VCaP (cell line): ENCODE measurements around the gene SH3GL1.
"Not testable (repeated sequence)": the region's sequence is repeated elsewhere in the genome, so short reads cannot be mapped to it uniquely, and the experiment has no call there.

Experiments
- H3K27ac ChIP-seq: fragments of 450-650 bp; 2 replicates; pipeline ENCODE4 v1.5.1; 2017
- CTCF ChIP-seq: fragments of 450-650 bp; conservative IDR thresholded peaks from 2 replicates; pipeline ENCODE4 v1.5.1; 2017; ENCODE audit warnings: mild to moderate bottlenecking, moderate library complexity

SH3GL1 gene

GRCh38 chr19:4342314-4342614, 58.1 kb downstream of the SH3GL1 start:
- H3K27ac ChIP-seq: peak overlapping the region; percentile 69
- no peak for TF ChIP-seq CTCF

GRCh38 chr19:4338441-4339355, 61.6 kb downstream of the SH3GL1 start, which contains the start of gene STAP2:
TSS of gene STAP2 (minus strand) at chr19:4338827. CDS start at chr19:4338753, 74 bp downstream.
- H3K27ac ChIP-seq: peak within 1 kb of the TSS; percentile 85
- TF ChIP-seq CTCF: no peak

GRCh38 chr19:4337906-4338440, 62.4 kb downstream of the SH3GL1 start:
- H3K27ac ChIP-seq: peak overlapping the region; percentile 85
- TF ChIP-seq CTCF: no peak

GRCh38 chr19:4334929-4335570, 65.3 kb downstream of the SH3GL1 start:
- H3K27ac ChIP-seq: no peak overlapping the region
- no peak for TF ChIP-seq CTCF

GRCh38 chr19:4329858-4330257, 70.5 kb downstream of the SH3GL1 start:
- TF ChIP-seq CTCF: no peak
- H3K27ac ChIP-seq: no peak overlapping the region

GRCh38 chr19:4328991-4329681, 71.2 kb downstream of the SH3GL1 start:
- H3K27ac ChIP-seq: not testable (repeated sequence)

GRCh38 chr19:4328243-4328990, 71.9 kb downstream of the SH3GL1 start:
- no peak for TF ChIP-seq CTCF
- H3K27ac ChIP-seq: no peak overlapping the region
